ENCODE data around the gene SCYL1. TPM values are rescaled to one million over a fixed set of nuclear protein-coding genes. Genes with fewer than 3 reads are reported as not detected.

The SCYL1 gene
- total RNA-seq: 54.1 and 70.7 TPM in 2 replicates

DNA sequence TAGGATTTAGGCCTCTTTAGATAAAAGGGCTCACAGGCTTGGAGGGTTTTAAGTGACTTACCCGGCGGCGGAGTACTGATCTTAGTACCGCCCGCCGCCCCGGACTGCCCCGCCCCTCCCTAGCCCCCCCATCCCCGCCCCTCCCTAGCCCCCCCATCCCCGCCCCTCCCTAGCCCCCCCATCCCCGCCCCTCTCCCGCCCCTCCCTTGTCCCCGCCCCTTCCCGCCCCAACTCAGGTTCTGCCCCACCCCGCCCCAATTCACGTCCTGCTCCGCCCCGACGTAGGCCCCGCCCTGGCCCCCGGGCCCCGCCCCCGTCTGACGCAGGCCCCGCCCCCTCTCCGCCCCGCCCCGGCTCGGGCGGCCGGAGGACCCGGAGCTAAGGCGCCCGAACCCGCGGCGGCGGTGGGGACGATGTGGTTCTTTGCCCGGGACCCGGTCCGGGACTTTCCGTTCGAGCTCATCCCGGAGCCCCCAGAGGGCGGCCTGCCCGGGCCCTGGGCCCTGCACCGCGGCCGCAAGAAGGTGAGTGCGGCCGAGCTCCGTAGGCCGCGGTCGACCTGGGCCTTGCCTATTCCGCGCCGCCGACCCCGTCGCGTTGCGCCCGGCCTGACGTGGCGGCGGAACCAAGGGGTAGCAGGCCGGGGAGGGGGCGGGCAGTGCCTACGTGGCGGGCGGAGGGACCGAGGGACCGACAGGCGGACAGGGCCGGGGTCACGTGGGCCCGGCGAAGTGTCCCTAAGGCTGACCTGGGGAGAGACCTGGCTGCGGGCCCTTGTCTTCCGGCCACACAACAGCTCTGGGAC lies at the start of gene SCYL1:
TSS of gene SCYL1 (plus strand) at position 343 of the 805 bp plus-strand sequence. CDS start at position 414, 71 bp downstream.

GRCh38 chr11:65498977-65499712 lies 25.7 kb upstream of the SCYL1 start, which contains the start of gene MALAT1:
Gene MALAT1 (plus strand): TSS chr11:65499045.

GRCh38 chr11:65558002-65558929 lies 33.4 kb downstream of the SCYL1 start, which contains the start of gene LTBP3:
Gene LTBP3 (minus strand): TSS chr11:65558359. CDS start chr11:65557959, 400 bp downstream.

GRCh38 chr11:65569973-65570918 lies 45.4 kb downstream of the SCYL1 start, which contains the start of gene ZNRD2:
Gene ZNRD2 (plus strand): TSS chr11:65570477. CDS start chr11:65570492, 15 bp downstream.

GRCh38 chr11:65572356-65573051 lies 47.6 kb downstream of the SCYL1 start, which contains the start of gene FAM89B:
Gene FAM89B (plus strand): TSS chr11:65572538. CDS start chr11:65572670, 132 bp downstream.

DNA sequence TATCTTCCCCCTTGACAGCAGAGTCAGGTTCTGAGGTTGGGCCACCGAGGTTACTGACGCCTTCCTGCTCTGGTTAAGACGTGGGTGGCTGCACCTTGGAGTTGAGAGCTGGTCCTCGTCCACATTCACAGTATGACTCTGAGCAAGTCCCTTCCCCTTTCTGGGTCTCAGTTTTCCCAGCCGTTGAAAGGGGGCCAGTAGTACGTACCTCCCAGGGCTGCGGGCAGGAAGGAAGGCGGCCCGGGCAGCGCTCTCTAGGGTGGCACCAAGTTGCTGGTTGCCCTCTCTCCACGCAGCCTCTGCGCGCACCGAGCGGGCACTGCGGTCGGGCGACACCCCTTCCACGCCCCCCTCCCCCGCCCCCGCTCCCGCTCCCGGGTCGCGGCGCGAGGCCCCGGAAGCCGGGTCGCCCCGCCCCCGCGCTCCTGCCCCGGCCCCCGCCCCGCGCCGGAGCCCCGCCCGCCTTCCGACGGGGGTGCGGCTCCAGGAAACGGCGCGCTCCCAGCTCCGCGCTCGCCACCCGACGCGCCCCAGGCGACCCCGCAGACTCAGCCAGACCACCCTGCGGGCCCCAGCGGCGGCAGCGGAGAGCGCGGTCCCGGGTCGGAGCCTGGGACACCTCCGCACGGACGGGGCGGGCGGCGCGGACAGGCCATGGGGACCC lies 50.8 kb downstream of the SCYL1 start, which contains the start of gene EHBP1L1:
TSS of gene EHBP1L1 (plus strand) at position 486 of the 664 bp plus-strand sequence. CDS start 250 bp downstream, outside the sequence.

Other genes with a start within 250 kb of the SCYL1 start
- gene CDC42EP2, start 210.2 kb upstream of the SCYL1 start, total RNA-seq: 3.8 and 6.0 TPM in 2 replicates
- gene DPF2, start 191.2 kb upstream of the SCYL1 start, total RNA-seq: 22.9 and 35.4 TPM in 2 replicates
- gene TIGD3, start 170.3 kb upstream of the SCYL1 start, total RNA-seq: under 0.01 TPM in 2 replicates
- 0.57 and 0.68 TPM in 2 replicates for gene SLC25A45, start 142.4 kb upstream of the SCYL1 start, total RNA-seq
- gene FRMD8, start 138.4 kb upstream of the SCYL1 start, total RNA-seq: 21.5 and 76.2 TPM in 2 replicates
- gene NEAT1, start 102.3 kb upstream of the SCYL1 start, total RNA-seq: 50.2 and 178 TPM in 2 replicates
- gene MALAT1, start 26.0 kb upstream of the SCYL1 start, total RNA-seq: 8,083 and 19,144 TPM in 2 replicates
- gene LTBP3, start 33.3 kb downstream of the SCYL1 start, total RNA-seq: 20.8 and 61.8 TPM in 2 replicates
- gene ZNRD2, start 45.4 kb downstream of the SCYL1 start, total RNA-seq: 44.4 and 59.1 TPM in 2 replicates
- gene FAM89B, start 47.5 kb downstream of the SCYL1 start, total RNA-seq: 8.9 and 19.5 TPM in 2 replicates
- gene EHBP1L1, start 51.0 kb downstream of the SCYL1 start, total RNA-seq: 31.4 and 54.0 TPM in 2 replicates
- gene KCNK7, start 70.7 kb downstream of the SCYL1 start, total RNA-seq: 0.57 and 0.68 TPM in 2 replicates
- gene MAP3K11, start 89.1 kb downstream of the SCYL1 start, total RNA-seq: 21.2 and 40.2 TPM in 2 replicates
- gene PCNX3, start 90.7 kb downstream of the SCYL1 start, total RNA-seq: 10.3 and 38.1 TPM in 2 replicates
- gene SIPA1, start 113.0 kb downstream of the SCYL1 start, total RNA-seq: 15.8 and 19.1 TPM in 2 replicates
- 15.0 and 24.8 TPM in 2 replicates for gene RELA, start 137.8 kb downstream of the SCYL1 start, total RNA-seq
- gene KAT5, start 187.2 kb downstream of the SCYL1 start, total RNA-seq: 28.7 and 30.3 TPM in 2 replicates
- gene RNASEH2C, start 195.7 kb downstream of the SCYL1 start, total RNA-seq: 9.0 and 11.6 TPM in 2 replicates